Fibroblast of lung (primary cell): Measurements from ENCODE around the gene ACTG1.

ENCODE experiments used
- EZH2 ChIP-seq: IDR thresholded peaks from 2 replicates; pipeline ENCODE4 v1.5.1; 2012; ENCODE audit warnings: low read length, control low read depth, mild to moderate bottlenecking; ENCODE audit errors: missing control alignments
- TF ChIP-seq, protein P1 (sequence below), 2 donors: IDR thresholded peaks in 1 of 2; conservative IDR thresholded peaks in 1 of 2; 1 replicate in 1 of 2; 2 replicates in 1 of 2; pipeline ENCODE4 v1.5.1; 2011 to 2012; ENCODE audit warnings: low read length in 2 of 2, control low read depth in 1 of 2, inconsistent platforms in 1 of 2, low read depth in 1 of 2, mild to moderate bottlenecking in 1 of 2

DNA sequence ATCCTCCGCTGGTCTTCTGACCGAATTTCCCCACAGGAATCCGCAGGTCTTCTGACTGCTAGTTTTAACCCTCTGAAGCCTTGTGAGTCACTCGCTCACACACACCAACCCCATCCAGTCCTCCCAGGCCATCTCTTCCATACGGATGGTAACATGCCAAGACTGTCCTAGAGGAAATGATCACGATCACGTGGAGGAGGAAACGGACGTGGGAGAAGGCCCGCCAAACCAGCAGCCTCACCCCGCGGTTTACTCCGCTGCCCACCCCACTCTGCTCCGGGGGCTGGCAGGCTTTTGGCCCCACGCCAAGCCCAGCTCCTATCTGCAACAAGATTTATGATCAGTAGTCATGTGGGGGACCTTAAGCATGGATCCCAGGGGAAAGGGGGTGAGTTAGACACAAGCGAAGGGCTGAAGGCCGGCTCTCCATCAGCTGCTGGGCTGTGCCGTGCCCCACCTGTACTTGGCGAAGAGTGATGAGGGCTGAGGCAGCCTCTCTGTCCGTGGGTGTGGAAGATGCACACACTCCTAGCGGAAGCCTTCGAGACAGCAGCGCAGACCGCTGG is 41.1 kb upstream of the ACTG1 start:
- TF ChIP-seq, protein P1, sequence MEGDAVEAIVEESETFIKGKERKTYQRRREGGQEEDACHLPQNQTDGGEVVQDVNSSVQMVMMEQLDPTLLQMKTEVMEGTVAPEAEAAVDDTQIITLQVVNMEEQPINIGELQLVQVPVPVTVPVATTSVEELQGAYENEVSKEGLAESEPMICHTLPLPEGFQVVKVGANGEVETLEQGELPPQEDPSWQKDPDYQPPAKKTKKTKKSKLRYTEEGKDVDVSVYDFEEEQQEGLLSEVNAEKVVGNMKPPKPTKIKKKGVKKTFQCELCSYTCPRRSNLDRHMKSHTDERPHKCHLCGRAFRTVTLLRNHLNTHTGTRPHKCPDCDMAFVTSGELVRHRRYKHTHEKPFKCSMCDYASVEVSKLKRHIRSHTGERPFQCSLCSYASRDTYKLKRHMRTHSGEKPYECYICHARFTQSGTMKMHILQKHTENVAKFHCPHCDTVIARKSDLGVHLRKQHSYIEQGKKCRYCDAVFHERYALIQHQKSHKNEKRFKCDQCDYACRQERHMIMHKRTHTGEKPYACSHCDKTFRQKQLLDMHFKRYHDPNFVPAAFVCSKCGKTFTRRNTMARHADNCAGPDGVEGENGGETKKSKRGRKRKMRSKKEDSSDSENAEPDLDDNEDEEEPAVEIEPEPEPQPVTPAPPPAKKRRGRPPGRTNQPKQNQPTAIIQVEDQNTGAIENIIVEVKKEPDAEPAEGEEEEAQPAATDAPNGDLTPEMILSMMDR (conservative IDR thresholded peaks at IDR 0.05 in 1 of 2, IDR thresholded peaks at IDR 0.05 in 1 of 2; ENCODE audit: low read depth in 1 of 2, low read length in 2 of 2) = no peak
- no peak for TF ChIP-seq EZH2
